Muscle layer of colon (tissue), 2 donors: ENCODE measurements around the gene PSMA5.

Experiments
- H3K27ac ChIP-seq: one replicate; pipeline ENCODE4 v1.7.0; 2013; ENCODE audit warnings: low read depth, mild to moderate bottlenecking, low read length, moderate library complexity
- H3K27me3 ChIP-seq, 2 donors: one replicate each; pipeline ENCODE4 v1.7.0; 2013; ENCODE audit warnings: low read length in 2 of 2, mild to moderate bottlenecking in 2 of 2; ENCODE audit not compliant: insufficient read depth in 2 of 2, control insufficient read depth in 1 of 2
- H3K36me3 ChIP-seq: one replicate; pipeline ENCODE4 v1.7.0; 2013; ENCODE audit warnings: mild to moderate bottlenecking, low read length; ENCODE audit not compliant: insufficient read depth
- H3K4me1 ChIP-seq: one replicate; pipeline ENCODE4 v1.7.0; 2013; ENCODE audit warnings: mild to moderate bottlenecking, low read length; ENCODE audit not compliant: insufficient read depth
- H3K4me3 ChIP-seq, 2 donors: one replicate each; pipeline ENCODE4 v1.7.0; 2013; ENCODE audit warnings: low read length in 2 of 2, low read depth in 1 of 2, mild to moderate bottlenecking in 1 of 2, moderate library complexity in 1 of 2
- H3K9ac ChIP-seq: one replicate; pipeline ENCODE4 v1.7.0; 2013; ENCODE audit warnings: low read length
- H3K9me3 ChIP-seq: one replicate; pipeline ENCODE4 v1.7.0; 2013; ENCODE audit warnings: mild to moderate bottlenecking, low read length
- donor health status: abdominal sarcoma.
- donor health status: Adenocarcinoma of cecum.

PSMA5 gene

DNA sequence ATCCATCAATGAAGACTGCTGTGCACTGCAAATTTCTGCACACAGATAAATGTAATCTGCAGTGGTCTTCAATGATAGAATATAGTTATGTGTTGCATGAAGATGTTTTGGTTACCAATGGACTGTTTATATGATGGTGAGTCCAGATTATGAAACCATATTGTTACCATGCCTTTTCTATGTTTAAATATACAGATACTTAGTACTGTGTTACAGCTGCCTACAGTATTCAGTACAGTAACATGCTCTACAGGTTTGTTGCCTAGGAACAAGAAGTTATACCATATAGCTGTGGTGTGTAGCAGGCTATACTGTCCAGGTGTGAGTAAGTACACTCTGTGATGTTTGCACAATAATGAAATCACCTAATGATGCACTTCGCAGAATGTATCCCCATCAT lies 69.3 kb downstream of the PSMA5 start:
- Histone ChIP-seq H3K4me1 (peaks cover 16% of the 10 kb centered on the region), H3K9ac (no peak overlapping the region), H3K4me3 (no peak overlapping the region), H3K27me3 (no peaks in the 10 kb centered on the region), H3K27ac (no peak overlapping the region), H3K9me3 (no peaks in the 10 kb centered on the region), H3K36me3 (peaks cover 10% of the 10 kb centered on the region)

GRCh38 chr1:109356505-109356904 lies 69.7 kb downstream of the PSMA5 start:
- peaks cover 11% of the 10 kb centered on the region for H3K4me1 ChIP-seq
- no peak overlapping the region for H3K4me3 ChIP-seq
- no peaks in the 10 kb centered on the region for H3K27me3 ChIP-seq
- H3K27ac ChIP-seq, result no peak overlapping the region
- no peaks in the 10 kb centered on the region for H3K9me3 ChIP-seq
- no peak overlapping the region for H3K9ac ChIP-seq
- peaks cover 11% of the 10 kb centered on the region for H3K36me3 ChIP-seq

- Histone ChIP-seq H3K4me1 (peaks cover 10% of the 10 kb centered on the region), H3K9me3 (no peaks in the 10 kb centered on the region), H3K27me3 (no peaks in the 10 kb centered on the region), H3K27ac (no peak overlapping the region), H3K4me3 (no peak overlapping the region), H3K36me3 (peaks cover 26% of the 10 kb centered on the region), H3K9ac (no peak overlapping the region)
These were observed 71.3 kb downstream of the PSMA5 start for GRCh38 chr1:109354929-109355328.

DNA sequence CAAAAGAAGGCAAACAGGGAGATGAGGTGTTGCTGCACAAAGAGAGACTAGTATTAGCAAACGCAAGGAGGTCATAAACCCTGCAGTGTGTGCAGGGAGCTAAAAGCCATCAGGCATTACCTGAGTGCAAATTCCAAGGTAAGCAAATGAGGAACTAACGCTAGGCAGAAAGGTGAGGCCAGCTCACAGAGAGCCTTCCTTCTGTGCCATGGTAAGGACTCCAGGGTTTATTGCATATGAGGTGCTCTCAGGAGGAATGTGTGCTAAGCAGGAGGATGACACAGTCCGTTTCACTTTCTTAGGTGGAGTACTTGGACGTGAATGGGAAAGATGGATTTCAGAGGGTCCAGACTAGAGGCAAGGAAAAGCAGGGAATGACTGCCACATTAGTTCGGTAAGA lies 74.8 kb downstream of the PSMA5 start:
- Histone ChIP-seq H3K36me3 (peaks cover 36% of the 10 kb centered on the region), H3K4me3 (no peak overlapping the region), H3K27ac (no peak overlapping the region), H3K27me3 (no peaks in the 10 kb centered on the region), H3K9me3 (no peaks in the 10 kb centered on the region), H3K4me1 (no peaks in the 10 kb centered on the region), H3K9ac (no peak overlapping the region)

DNA sequence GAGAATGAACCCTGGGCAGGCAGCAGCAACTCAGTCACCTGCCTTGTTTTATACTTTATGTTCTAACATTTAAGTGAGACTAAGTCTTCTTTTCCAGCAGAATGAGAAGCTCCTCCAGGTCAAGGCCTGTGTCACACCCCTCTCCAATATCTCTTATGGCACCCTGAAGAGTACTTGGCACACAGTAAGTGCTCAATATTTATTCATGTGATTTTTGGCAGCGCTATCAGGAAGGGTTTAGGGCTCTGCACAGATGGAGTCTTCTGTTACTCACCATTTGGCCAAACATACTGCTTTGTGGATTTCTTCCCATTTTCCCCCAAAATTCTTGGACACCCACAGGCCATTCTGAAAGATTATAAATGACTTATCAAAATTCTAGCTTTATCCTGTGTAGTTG lies 75.6 kb downstream of the PSMA5 start:
- H3K27me3 ChIP-seq, result no peaks in the 10 kb centered on the region
- no peak overlapping the region for H3K27ac ChIP-seq
- H3K9me3 ChIP-seq, result no peaks in the 10 kb centered on the region
- H3K9ac ChIP-seq, result no peak overlapping the region
- no peaks in the 10 kb centered on the region for H3K4me1 ChIP-seq
- peaks cover 40% of the 10 kb centered on the region for H3K36me3 ChIP-seq
- H3K4me3 ChIP-seq, result no peak overlapping the region

GRCh38 chr1:109350182-109350581 lies 76.1 kb downstream of the PSMA5 start:
- Histone ChIP-seq H3K27ac (no peak overlapping the region), H3K27me3 (no peaks in the 10 kb centered on the region), H3K9me3 (no peaks in the 10 kb centered on the region), H3K4me1 (no peaks in the 10 kb centered on the region), H3K4me3 (no peak overlapping the region), H3K9ac (no peak overlapping the region), H3K36me3 (peaks cover 45% of the 10 kb centered on the region)
